C4-2B (cell line): ENCODE data around the gene FBXO34.

Experiments used
- CTCF ChIP-seq: fragments of 450-650 bp; conservative IDR thresholded peaks from 2 replicates; pipeline ENCODE4 v1.5.1; 2017; ENCODE audit warnings: mild to moderate bottlenecking
- ZFX ChIP-seq: fragments of 450-650 bp; IDR thresholded peaks from 2 replicates; pipeline ENCODE4 v1.6.1; 2017

GRCh38 chr14:55223364-55223763, 47.9 kb upstream of the FBXO34 start:
- TF ChIP-seq CTCF, result no peak
- no peak for TF ChIP-seq ZFX
